Measurements from ENCODE around the gene PCDH9.

GRCh38 chr13:67134417-67135129 is 95.6 kb downstream of the PCDH9 start:
- no peak for TF ChIP-seq TCF12 (IDR thresholded peaks at IDR 0.05)
- no peak for TF ChIP-seq TCF12 (CRISPR knock-in tag; IDR thresholded peaks at IDR 0.05)
- no peak for TF ChIP-seq ZNF296 (CRISPR knock-in tag; conservative IDR thresholded peaks at IDR 0.05)
- TF ChIP-seq ZNF441 (CRISPR knock-in tag; IDR thresholded peaks at IDR 0.05; ENCODE audit: borderline replicate concordance), result no peak
- no peak for TF ChIP-seq RBFOX2 (IDR thresholded peaks at IDR 0.05; ENCODE audit: low read depth, low read length)
- TF ChIP-seq ZNF431 (CRISPR knock-in tag; IDR thresholded peaks at IDR 0.05; ENCODE audit: borderline replicate concordance, low read depth), result no peak
